ENCODE measurements around the gene SLC1A5. TPM values are rescaled to one million over a fixed set of nuclear protein-coding genes. Genes with fewer than 3 reads are reported as not detected.

The SLC1A5 gene
- total RNA-seq, 1 donor from 2014 or later: 86.8 TPM

DNA sequence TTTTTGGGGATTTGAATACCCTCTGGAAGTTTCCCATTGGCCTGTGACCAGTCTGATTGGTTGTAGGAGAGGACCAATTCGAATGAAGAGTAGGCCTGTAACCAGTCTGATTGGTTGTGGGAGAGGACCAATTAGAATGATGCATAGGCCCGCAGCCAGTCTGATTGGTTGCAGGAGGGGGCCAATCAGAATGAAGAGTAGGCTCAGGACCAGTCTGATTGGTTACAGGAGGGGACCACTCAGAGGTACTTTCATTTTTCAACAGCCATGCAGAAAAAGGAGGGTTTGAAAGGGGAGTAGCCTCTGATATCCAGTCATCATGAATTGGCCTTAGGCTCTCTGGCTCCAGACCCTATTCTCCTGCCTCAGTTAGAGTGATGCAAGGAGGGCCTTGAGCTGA lies 30.4 kb upstream of the SLC1A5 start:
- intact Hi-C loops (cut with DNase I): no loop called here
- H3K4me1 ChIP-seq: peaks cover 0 to under 1% of the 10 kb centered on the region in 2 donors
- no peaks in the 10 kb centered on the region for H3K9me3 ChIP-seq
- no peaks in the 10 kb centered on the region for H3K27me3 ChIP-seq
- TF ChIP-seq, protein P1, sequence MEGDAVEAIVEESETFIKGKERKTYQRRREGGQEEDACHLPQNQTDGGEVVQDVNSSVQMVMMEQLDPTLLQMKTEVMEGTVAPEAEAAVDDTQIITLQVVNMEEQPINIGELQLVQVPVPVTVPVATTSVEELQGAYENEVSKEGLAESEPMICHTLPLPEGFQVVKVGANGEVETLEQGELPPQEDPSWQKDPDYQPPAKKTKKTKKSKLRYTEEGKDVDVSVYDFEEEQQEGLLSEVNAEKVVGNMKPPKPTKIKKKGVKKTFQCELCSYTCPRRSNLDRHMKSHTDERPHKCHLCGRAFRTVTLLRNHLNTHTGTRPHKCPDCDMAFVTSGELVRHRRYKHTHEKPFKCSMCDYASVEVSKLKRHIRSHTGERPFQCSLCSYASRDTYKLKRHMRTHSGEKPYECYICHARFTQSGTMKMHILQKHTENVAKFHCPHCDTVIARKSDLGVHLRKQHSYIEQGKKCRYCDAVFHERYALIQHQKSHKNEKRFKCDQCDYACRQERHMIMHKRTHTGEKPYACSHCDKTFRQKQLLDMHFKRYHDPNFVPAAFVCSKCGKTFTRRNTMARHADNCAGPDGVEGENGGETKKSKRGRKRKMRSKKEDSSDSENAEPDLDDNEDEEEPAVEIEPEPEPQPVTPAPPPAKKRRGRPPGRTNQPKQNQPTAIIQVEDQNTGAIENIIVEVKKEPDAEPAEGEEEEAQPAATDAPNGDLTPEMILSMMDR (IDR thresholded peaks at IDR 0.05): no peak
- H3K4me3 ChIP-seq: no peak overlapping the region
- DNase-seq (ENCODE audit: low spot score in 2 of 2): no peak
- H3K27ac ChIP-seq: no peak overlapping the region
- H3K36me3 ChIP-seq: no peaks in the 10 kb centered on the region

DNA sequence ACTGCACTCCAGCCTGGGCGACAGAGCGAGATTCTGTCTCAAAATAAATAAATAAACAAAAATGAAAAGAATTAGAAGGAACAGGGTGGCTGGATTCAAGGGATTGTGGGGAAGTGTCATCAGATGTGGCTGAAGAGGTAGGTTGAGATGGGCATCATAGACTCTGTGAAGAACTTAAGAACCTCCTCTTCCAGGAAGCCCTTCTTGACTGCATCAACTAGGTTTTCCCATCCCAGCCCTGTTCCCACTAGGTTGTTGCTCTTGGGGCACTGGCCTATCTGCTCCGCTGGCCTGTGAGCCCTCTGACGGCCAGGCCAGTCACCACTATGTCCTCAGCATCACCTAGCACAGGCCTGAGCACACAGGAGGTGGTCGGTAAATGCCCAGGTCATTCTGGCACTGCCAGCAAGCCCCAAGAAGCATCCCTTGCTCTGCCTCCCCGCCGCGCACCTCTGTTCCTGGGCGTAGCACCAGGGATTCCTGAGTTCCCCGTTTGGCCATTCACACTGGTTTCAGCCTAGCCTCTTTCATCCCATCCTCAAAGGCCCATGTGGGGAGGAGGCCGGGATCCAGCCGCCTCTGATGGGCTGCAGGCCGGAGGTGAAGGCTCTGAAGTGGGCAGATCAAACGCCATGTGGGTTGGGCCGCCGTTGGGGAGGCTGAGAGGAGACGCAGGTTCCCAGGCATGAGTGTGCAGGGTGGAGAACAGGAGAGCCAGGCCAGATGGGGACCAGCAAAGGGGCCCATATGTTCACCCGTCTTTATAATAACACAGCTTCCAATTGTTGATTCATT lies 27.6 kb upstream of the SLC1A5 start:
- no peaks in the 10 kb centered on the region for H3K27me3 ChIP-seq
- no peak overlapping the region for H3K27ac ChIP-seq
- no peaks in the 10 kb centered on the region for H3K9me3 ChIP-seq
- H3K4me3 ChIP-seq: no peak overlapping the region
- TF ChIP-seq, protein P1 (IDR thresholded peaks at IDR 0.05): no peak
- no peak for DNase-seq (ENCODE audit: low spot score in 2 of 2)
- peaks cover 0 to 5% of the 10 kb centered on the region in 2 donors for H3K4me1 ChIP-seq
- intact Hi-C loops (cut with DNase I): no loop called here
- H3K36me3 ChIP-seq: no peaks in the 10 kb centered on the region

DNA sequence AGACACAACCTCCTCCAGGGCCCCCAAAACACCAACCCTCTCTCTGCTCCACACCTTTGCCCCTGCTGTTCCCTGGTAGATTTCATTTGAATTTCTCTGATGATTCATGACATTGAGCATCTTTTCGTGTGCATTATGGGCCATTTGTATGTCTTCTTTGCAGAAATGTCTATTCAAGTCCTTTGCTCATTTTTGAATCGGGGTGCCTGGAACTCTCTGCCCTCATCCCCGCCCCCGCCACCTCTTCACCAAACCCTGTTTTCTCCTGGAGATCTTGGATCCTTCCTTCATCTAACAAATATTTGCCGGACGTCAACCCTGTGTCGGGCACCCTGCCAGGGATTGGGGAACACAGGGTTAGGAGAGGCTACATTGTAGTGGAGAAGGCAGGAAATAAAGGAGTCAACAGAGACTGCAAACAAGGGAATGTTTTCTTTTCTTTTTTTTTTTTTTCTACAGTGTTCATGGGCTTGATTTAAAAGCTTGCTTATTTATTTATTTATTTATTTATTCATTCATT lies 25.5 kb upstream of the SLC1A5 start:
- no peaks in the 10 kb centered on the region for H3K27me3 ChIP-seq
- no peaks in the 10 kb centered on the region for H3K9me3 ChIP-seq
- intact Hi-C loops (cut with DNase I): loop anchor here (1.0 kb wide), 1 partner anchor 26 kb away; no protein-coding TSS in a partner anchor
- peak in 1 of 2 donors; percentile 79 for DNase-seq (ENCODE audit: low spot score in 2 of 2)
- peak overlapping the region; percentile 73 to 79 for H3K27ac ChIP-seq
- peaks cover 0 to 5% of the 10 kb centered on the region in 2 donors for H3K4me1 ChIP-seq
- TF ChIP-seq, protein P1 (IDR thresholded peaks at IDR 0.05): no peak
- no peaks in the 10 kb centered on the region for H3K36me3 ChIP-seq
- H3K4me3 ChIP-seq: no peak overlapping the region

DNA sequence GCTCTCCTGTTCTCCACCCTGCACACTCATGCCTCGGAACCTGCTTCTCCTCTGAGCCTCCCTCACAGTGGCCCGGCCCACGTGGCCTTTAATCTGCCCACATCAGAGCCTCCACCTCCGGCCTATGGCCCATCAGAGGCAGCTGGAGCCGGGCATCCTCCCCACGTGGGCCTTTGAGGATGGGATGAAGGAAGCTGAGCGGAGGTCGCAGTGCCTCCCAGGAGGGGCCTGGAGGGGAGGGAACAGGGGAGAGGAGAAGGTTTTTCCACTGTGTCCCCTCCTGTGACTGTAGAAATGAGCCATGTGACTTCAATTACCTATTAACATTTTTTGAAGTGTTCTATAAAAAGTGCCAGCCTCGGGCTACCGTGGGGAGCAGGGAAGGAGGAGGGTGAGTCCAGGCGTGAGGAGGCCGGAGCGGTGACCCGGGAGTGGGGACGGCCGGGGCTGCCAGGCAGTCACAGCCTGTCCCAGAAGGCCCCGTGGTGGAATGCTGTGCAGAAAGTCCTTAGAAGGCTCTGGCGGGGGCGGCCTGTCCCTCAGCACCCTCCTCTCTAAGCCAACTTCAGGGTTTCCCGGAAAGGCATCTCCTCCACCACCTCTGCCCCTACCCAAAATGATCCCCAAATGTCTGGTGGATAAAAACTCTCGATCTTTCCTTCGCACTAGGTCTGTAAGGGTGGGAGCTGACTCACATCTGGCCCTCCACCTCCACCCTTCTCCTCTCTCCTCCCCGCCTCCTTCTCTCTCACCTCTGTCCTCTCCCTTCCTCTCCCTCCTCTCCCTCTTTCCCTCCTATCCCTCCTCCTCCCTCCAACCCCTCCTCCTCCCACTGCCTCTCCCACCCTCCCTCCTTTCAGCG lies 24.8 kb upstream of the SLC1A5 start:
- peak in 1 of 2 donors; percentile 78 for DNase-seq (ENCODE audit: low spot score in 2 of 2)
- intact Hi-C loops (cut with DNase I): loop anchor here (1.0 kb wide), 1 partner anchor 27 kb away; no protein-coding TSS in a partner anchor
- H3K36me3 ChIP-seq: no peaks in the 10 kb centered on the region
- no peak overlapping the region for H3K4me3 ChIP-seq
- H3K27ac ChIP-seq: peak overlapping the region; percentile 73 to 79
- no peaks in the 10 kb centered on the region for H3K9me3 ChIP-seq
- H3K4me1 ChIP-seq: peaks cover 0 to 5% of the 10 kb centered on the region in 2 donors
- TF ChIP-seq, protein P1 (IDR thresholded peaks at IDR 0.05): no peak
- no peaks in the 10 kb centered on the region for H3K27me3 ChIP-seq

DNA sequence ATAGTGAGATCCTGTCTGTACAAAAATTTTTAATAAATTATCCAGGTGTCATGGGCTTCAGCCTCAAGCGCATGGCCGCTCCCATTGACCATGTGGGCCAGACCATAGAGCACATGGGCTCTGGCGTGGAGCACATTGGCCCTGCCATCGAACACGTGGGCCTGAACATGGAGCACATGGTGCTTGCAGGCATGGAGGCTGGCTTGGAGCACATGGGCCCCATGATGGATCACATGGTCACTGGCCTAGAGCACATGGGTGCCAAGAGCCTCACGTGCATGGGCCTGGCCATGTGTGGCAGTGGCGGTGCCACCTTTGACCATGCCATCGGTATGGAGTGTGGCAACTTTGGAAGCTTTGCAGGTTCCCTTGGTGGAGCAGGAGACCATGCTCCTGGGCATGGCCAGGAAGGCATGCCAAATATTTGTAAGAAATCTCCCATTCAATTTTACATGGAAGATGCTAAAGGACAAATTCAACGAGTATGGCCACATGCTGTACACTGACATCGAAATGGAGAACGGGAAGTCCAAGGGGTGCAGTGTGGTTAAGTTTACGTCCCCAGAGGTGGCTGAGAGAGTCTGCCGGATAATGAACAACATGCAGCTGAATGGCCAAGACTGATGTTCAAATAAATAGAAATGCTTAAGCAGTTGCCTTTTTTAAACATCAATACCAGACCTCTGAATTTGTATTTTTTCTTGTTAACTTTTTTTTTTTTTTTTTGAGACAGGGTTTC lies 21.3 kb upstream of the SLC1A5 start:
- Histone ChIP-seq H3K36me3 (no peaks in the 10 kb centered on the region), H3K4me1 (peaks cover 0 to 5% of the 10 kb centered on the region in 2 donors), H3K27me3 (no peaks in the 10 kb centered on the region), H3K27ac (no peak overlapping the region), H3K9me3 (no peaks in the 10 kb centered on the region), H3K4me3 (no peak overlapping the region)
- TF ChIP-seq, protein P1 (IDR thresholded peaks at IDR 0.05): no peak
- no peak for DNase-seq (ENCODE audit: low spot score in 2 of 2)
- intact Hi-C loops (cut with DNase I): no loop called here

Data from ascending aorta (tissue), 2 donors.